Stimulated activated CD4-positive, alpha-beta T cell treated with anti-CD3 and anti-CD28 coated beads, Interleukin-4, amount 100 ng/mL, for 4 hours (primary cell): ENCODE results near the gene RANGRF.
"Not testable (repeated sequence)": the region's sequence is repeated elsewhere in the genome, so short reads cannot be mapped to it uniquely, and the experiment has no call there.

Source experiments
- DNase-seq, 2 experiments: peaks; one replicate each; pipeline ENCODE4 v3.0.0-alpha.2; 2020

The RANGRF gene, protein sequence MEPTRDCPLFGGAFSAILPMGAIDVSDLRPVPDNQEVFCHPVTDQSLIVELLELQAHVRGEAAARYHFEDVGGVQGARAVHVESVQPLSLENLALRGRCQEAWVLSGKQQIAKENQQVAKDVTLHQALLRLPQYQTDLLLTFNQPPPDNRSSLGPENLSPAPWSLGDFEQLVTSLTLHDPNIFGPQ

GRCh38 chr17:8288336-8289102 is at the start of gene RANGRF:
Gene RANGRF (plus strand): TSS chr17:8288670. CDS start chr17:8288789, 119 bp downstream.
- peak; percentile 74 to 79 for DNase-seq

DNA sequence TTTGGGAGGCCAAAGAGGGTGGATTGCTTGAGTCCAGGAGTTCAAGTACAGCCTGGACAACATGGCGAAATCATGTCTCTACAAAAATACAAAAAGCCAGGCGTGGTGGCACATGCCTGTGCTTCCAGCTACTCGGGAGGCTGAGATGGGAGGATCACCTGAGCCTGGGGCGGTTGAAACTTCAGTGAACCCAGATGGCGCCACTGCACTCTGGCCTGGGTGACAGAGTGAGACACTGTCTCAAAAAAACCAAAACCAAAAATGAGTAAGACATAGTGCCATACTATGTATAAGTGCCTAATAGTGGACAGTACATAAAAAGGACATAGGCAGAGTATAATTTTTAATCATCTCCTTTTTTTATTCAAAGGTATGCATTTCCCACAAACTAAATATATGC is 44.6 kb upstream of the RANGRF start:
- DNase-seq: peak in 1 of 2 experiments; percentile 11

GRCh38 chr17:8244768-8245167 is 43.7 kb upstream of the RANGRF start:
- no peak for DNase-seq

GRCh38 chr17:8248751-8249607 is 39.5 kb upstream of the RANGRF start, which contains the start of gene PFAS:
Gene PFAS (plus strand): TSS chr17:8249289. CDS start chr17:8253938, 4,649 bp downstream.
- peak; percentile 96 to 98 for DNase-seq

GRCh38 chr17:8249621-8250500 is 38.6 kb upstream of the RANGRF start:
- DNase-seq: no peak

GRCh38 chr17:8251411-8251810 is 37.1 kb upstream of the RANGRF start:
- DNase-seq: not testable (repeated sequence)

GRCh38 chr17:8253801-8254200 is 34.7 kb upstream of the RANGRF start:
- no peak for DNase-seq

DNA sequence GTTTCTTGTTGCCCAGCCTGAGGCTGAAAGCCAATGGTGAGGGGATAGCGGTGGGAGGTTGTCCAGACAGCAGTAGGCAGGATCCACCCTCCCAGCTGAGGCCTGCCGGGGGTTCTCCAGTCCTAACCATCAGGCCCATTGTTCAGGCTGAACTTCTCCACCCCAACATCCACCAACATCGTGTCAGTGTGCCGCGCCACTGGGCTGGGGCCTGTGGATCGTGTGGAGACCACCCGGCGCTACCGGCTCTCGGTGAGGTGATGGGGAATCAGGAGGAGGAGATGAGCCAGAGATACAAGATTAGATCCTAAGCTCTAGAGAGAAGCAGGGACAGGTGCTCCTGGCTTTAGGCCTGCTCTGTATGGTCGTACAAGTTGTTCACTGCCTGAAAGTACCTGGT is 33.6 kb upstream of the RANGRF start:
- DNase-seq: no peak

DNA sequence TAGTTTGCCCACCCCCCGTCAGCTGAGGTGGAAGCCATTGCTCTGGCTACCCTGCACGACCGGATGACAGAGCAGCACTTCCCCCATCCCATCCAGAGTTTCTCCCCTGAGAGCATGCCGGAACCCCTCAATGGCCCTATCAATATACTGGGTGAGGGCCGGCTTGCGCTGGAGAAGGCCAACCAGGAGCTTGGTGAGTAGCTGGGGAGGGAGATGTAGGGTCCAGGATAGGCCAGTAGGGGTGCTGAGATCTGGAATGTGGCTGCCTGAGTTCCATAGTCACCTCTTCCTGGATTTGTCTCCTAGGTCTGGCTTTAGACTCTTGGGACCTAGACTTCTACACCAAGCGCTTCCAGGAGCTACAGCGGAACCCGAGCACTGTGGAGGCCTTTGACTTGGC is 33.0 kb upstream of the RANGRF start:
- DNase-seq: no peak

GRCh38 chr17:8256291-8256690 is 32.2 kb upstream of the RANGRF start:
- DNase-seq: no peak

DNA sequence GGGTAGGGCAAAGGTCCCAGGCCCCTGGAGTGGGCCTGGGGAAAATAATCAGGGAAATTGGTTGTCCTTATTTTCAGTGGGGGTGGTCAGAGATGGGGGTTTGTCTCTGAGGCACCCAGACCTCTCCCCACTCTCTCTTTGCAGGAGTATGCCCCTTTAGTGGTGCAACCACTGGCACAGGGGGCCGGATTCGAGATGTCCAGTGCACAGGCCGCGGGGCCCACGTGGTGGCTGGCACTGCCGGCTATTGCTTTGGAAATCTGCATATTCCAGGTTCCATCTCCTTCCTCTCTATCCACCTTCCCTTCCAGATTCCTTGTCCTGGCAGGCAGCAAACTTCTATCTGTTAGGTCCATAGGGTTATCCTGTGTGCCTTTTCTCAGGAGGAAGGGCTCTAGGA is 31.8 kb upstream of the RANGRF start:
- no peak for DNase-seq

GRCh38 chr17:8257801-8258200 is 30.7 kb upstream of the RANGRF start:
- DNase-seq: no peak

- no peak for DNase-seq
Measured at GRCh38 chr17:8264320-8264719, 24.1 kb upstream of the RANGRF start.

DNA sequence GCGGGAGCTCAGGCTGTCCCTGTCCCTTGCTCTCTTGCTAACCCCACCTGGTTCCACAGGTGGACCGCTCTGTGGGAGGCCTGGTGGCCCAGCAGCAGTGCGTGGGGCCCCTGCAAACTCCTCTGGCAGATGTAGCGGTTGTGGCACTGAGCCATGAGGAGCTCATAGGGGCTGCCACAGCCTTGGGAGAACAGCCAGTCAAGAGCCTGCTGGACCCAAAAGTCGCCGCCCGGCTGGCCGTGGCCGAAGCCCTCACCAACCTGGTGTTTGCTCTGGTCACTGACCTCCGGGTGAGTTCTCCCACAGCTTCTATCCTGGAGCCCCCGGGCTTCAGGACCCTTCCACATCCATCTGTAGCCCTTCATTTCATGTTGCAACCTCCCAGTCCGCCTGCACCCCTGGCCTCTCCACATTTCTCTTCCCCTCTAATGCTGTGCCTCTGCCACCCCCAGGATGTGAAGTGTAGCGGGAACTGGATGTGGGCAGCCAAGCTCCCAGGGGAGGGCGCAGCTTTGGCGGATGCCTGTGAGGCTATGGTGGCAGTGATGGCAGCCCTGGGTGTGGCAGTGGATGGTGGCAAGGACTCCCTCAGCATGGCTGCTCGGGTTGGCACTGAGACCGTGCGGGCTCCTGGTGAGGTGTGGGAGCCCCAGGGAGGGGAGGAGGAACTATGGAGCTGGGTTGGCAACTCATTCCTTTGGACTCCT is 23.5 kb upstream of the RANGRF start:
- DNase-seq: no peak

DNA sequence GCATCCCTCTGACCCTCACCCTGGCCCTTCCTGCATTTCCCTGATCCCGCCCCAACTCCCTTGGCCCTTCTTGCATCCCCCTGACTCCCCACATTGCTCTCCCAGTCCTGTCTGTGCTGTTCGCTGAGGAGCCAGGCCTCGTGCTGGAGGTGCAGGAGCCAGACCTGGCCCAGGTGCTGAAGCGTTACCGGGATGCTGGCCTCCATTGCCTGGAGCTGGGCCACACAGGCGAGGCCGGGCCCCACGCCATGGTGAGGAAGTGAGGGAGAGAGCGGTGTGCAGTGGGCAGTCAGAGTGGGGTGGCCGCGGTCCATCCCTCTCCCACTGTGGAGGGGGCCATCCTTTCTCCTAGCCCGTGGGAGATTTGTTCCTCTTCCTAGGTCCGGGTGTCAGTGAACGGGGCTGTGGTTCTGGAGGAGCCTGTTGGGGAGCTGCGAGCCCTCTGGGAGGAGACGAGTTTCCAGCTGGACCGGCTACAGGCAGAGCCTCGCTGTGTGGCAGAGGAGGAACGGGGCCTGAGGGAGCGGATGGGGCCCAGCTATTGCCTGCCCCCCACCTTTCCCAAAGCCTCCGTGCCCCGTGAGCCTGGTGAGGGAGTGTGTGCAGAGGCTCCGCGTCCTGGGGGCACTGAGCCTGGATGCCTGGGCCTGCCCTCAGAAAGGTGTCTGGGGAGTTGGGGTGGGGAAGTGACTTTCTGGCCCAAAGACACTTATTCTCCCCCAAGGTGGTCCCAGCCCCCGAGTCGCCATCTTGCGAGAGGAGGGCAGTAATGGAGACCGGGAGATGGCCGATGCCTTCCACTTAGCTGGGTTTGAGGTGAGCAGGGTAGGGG is 21.6 kb upstream of the RANGRF start:
- no peak for DNase-seq

DNA sequence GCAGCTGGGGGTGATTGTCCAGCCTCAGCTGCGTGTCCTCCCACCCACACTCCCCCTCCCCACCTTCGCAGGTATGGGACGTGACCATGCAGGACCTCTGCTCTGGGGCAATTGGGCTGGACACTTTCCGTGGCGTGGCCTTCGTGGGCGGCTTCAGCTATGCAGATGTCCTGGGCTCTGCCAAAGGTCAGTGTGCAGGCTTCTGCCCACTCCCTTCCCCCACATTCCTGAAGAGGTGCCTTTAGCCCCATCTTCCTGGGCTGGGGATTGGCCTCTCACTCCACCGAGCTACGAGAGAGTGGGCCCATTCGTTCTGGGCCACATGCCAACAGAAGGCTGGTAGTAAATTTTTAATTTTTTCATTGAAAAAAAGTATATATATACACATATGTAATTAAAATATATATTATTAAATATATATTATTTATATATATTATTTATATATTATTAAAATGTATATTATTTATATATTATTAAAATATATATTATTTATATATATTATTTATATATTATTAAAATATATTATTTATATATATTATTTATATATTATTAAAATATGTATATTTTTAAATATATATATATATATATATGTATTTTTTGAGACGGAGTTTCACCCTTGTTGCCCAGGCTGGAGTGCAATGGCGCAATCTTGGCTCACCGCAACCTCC is 20.9 kb upstream of the RANGRF start:
- no peak for DNase-seq

DNA sequence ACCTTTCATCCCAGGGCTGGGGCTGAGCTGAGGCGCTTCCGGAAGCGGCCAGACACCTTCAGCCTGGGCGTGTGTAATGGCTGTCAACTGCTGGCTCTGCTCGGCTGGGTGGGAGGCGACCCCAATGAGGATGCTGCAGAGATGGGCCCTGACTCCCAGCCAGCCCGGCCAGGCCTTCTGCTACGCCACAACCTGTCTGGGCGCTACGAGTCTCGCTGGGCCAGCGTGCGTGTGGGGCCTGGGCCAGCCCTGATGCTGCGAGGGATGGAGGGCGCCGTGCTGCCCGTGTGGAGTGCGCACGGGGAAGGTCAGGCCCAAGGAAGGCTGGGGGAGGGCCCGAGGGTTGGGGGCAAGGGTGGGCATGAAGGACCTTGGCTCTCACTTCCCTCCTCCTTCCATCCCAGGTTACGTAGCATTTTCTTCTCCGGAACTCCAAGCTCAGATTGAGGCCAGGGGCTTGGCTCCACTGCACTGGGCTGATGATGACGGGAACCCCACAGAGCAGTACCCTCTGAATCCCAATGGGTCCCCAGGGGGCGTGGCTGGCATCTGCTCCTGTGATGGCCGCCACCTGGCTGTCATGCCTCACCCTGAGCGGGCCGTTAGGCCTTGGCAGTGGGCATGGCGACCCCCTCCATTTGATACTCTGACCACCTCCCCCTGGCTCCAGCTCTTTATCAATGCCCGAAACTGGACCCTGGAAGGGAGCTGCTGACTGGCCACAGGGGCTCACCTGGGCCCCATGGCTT is 19.7 kb upstream of the RANGRF start:
- DNase-seq: no peak

GRCh38 chr17:8272421-8272820 is 16.0 kb upstream of the RANGRF start:
- DNase-seq: no peak

DNA sequence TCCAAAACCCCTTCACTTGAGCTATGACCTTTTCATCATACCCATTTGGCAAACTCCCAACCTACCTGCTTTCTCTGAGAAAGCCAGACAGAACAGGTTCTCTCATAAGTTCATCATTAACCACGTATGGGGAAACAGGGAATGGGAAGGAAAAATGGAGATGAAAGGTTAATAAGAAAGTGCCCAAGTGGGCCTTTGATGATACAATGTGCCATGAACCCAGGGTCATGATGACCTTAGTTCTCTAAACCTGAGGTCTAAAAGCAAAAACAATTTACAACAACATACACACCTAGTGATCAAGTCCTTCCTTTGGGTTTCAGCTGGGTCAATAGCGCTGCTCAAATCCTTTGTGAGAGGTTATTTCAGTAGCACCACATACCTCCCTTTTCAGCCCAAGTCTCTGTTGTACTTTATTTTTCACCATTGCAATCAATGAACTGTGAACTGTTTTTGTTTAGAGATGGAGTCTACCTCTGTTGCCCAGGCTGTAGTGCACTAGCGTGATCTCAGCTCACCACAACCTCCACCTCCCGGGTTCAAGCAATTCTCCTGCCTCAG is 14.5 kb upstream of the RANGRF start:
- no peak for DNase-seq
